ENCODE results near the gene RAB12.

RAB12 gene

GRCh38 chr18:8623549-8624106 lies 14.4 kb downstream of the RAB12 start:
- no peak overlapping the region for H3K4me3 ChIP-seq (ENCODE audit: low read length)
- no peak for DNase-seq (ENCODE audit: low read depth)
- no peak for TF ChIP-seq CTCF (conservative IDR thresholded peaks at IDR 0.05; ENCODE audit: low read length)

- no peak for TF ChIP-seq CTCF (conservative IDR thresholded peaks at IDR 0.05; ENCODE audit: low read length)
- no peak for DNase-seq (ENCODE audit: low read depth)
- no peak overlapping the region for H3K4me3 ChIP-seq (ENCODE audit: low read length)
Observed at GRCh38 chr18:8625461-8626092, 16.3 kb downstream of the RAB12 start.

GRCh38 chr18:8626414-8627106 lies 17.3 kb downstream of the RAB12 start:
- H3K4me3 ChIP-seq (ENCODE audit: low read length) = no peak overlapping the region
- no peak for DNase-seq (ENCODE audit: low read depth)
- TF ChIP-seq CTCF (conservative IDR thresholded peaks at IDR 0.05; ENCODE audit: low read length) = no peak

- no peak overlapping the region for H3K4me3 ChIP-seq (ENCODE audit: low read length)
- DNase-seq (ENCODE audit: low read depth) = no peak
- TF ChIP-seq CTCF (conservative IDR thresholded peaks at IDR 0.05; ENCODE audit: low read length) = no peak
Observed at GRCh38 chr18:8627107-8627472, 17.9 kb downstream of the RAB12 start.

- no peak for DNase-seq (ENCODE audit: low read depth)
- TF ChIP-seq CTCF (conservative IDR thresholded peaks at IDR 0.05; ENCODE audit: low read length) = no peak
Observed at GRCh38 chr18:8627540-8627939, 18.3 kb downstream of the RAB12 start.

GRCh38 chr18:8629602-8630001 lies 20.4 kb downstream of the RAB12 start:
- no peak for TF ChIP-seq CTCF (conservative IDR thresholded peaks at IDR 0.05; ENCODE audit: low read length)
- H3K4me3 ChIP-seq (ENCODE audit: low read length) = no peak overlapping the region
- DNase-seq (ENCODE audit: low read depth) = no peak

More at GRCh38 chr18:8627540-8627939, 18.3 kb downstream of the RAB12 start:
- no peak overlapping the region for H3K4me3 ChIP-seq (ENCODE audit: low read length)

GRCh38 chr18:8630546-8630945 lies 21.3 kb downstream of the RAB12 start:
- TF ChIP-seq CTCF (conservative IDR thresholded peaks at IDR 0.05; ENCODE audit: low read length) = no peak
- H3K4me3 ChIP-seq (ENCODE audit: low read length) = no peak overlapping the region
- DNase-seq (ENCODE audit: low read depth) = no peak
